ENCODE data around the gene TULP1. TPM values are rescaled to one million over a fixed set of nuclear protein-coding genes. Genes with fewer than 3 reads are reported as not detected.

Gene TULP1
- total and polyA plus RNA-seq, 2 of the 13 experiments (the other 11 are each of a cell fraction or from before 2014, with no cell fraction given) = not detected

GRCh38 chr6:35452183-35453090, 60.3 kb downstream of the TULP1 start, which contains the start of gene FANCE (continued):
- no peak for TF ChIP-seq ZBTB49 (CRISPR knock-in tag; IDR thresholded peaks at IDR 0.05; ENCODE audit: borderline replicate concordance)
- peak; percentile 78; the same call in 1 of the 2 replicates for TF ChIP-seq ZMAT3 (CRISPR knock-in tag; conservative IDR thresholded peaks at IDR 0.05)
- TF ChIP-seq ZFAT (CRISPR knock-in tag; conservative IDR thresholded peaks at IDR 0.05) = no peak
- 0 out of 2 replicates have a peak, but pooled peaks have one; percentile 16 for TF ChIP-seq TBP (CRISPR knock-in tag; IDR thresholded peaks at IDR 0.05)
- peak; percentile 88; the same call in 1 of the 2 replicates for TF ChIP-seq KDM5B (CRISPR knock-in tag; IDR thresholded peaks at IDR 0.05; ENCODE audit: borderline replicate concordance)
- TF ChIP-seq KLF9 (CRISPR knock-in tag; IDR thresholded peaks at IDR 0.05; ENCODE audit: low read depth) = 0 out of 2 replicates have a peak, but pooled peaks have one; percentile 64
- TF ChIP-seq ETS1 (CRISPR knock-in tag; IDR thresholded peaks at IDR 0.05) = peak; percentile 49; the same call in 1 of the 2 replicates
- TF ChIP-seq ZNF543 (CRISPR knock-in tag; IDR thresholded peaks at IDR 0.05) = no peak
- TF ChIP-seq SP5 (CRISPR knock-in tag; IDR thresholded peaks at IDR 0.05; ENCODE audit: borderline replicate concordance, low read depth) = peak; percentile 96
- TF ChIP-seq ARID4A (CRISPR knock-in tag; IDR thresholded peaks at IDR 0.05; ENCODE audit: borderline replicate concordance) = peak; percentile 93
- no peak; the same call in 1 of the 2 replicates for TF ChIP-seq HINFP (CRISPR knock-in tag; IDR thresholded peaks at IDR 0.05; ENCODE audit: low read depth)
- TF ChIP-seq XBP1 (CRISPR knock-in tag; IDR thresholded peaks at IDR 0.05) = 0 out of 2 replicates have a peak, but pooled peaks have one; percentile 25
- TF ChIP-seq ZNF329 (CRISPR knock-in tag; IDR thresholded peaks at IDR 0.05; ENCODE audit: low read depth) = no peak
- peak; percentile 72; the same call in 1 of the 2 replicates for TF ChIP-seq GZF1 (CRISPR knock-in tag; IDR thresholded peaks at IDR 0.05)
- TF ChIP-seq SALL2 (CRISPR knock-in tag; IDR thresholded peaks at IDR 0.05) = peak; percentile 91
